HepG2 (cell line): ENCODE results near the gene ATE1. TPM values are rescaled to one million over a fixed set of nuclear protein-coding genes. Genes with fewer than 3 reads are reported as not detected.

Experiments used
- AGO2 ChIP-seq: fragments of 200-400 bp; formaldehyde crosslinking; optimal IDR thresholded peaks from 2 replicates; pipeline ENCODE3; 2017; ENCODE audit warnings: mild to moderate bottlenecking, low read depth, low read length, moderate library complexity
- AHR ChIP-seq: IDR thresholded peaks from 2 replicates; pipeline ENCODE4 v1.6.1; 2018; ENCODE audit warnings: missing genetic modification reagents, missing compliant biosample characterization
- CBX2 ChIP-seq, 2 experiments: fragments of 200-600 bp in 1 of 2; sonication (generic); formaldehyde crosslinking in 1 of 2; IDR thresholded peaks; 2 replicates each; pipeline versions ENCODE4 v1.7.0 to v1.8.1; 2018 to 2022; ENCODE audit warnings: low read depth in 2 of 2, low read length in 1 of 2, mild to moderate bottlenecking in 1 of 2, missing genetic modification reagents in 1 of 2
- MED1 ChIP-seq: sonication (generic); formaldehyde crosslinking; IDR thresholded peaks from 2 replicates; pipeline ENCODE4 v1.4.0; 2020; ENCODE audit warnings: missing genetic modification reagents
- NRL ChIP-seq: sonication (generic); formaldehyde crosslinking; IDR thresholded peaks from 2 replicates; pipeline ENCODE4 v1.5.0; 2020; ENCODE audit warnings: missing genetic modification reagents, mild to moderate bottlenecking, moderate library complexity, borderline replicate concordance
- PCBP2 ChIP-seq: fragments of 200-400 bp; formaldehyde crosslinking; optimal IDR thresholded peaks from 2 replicates; pipeline ENCODE3; 2018; ENCODE audit warnings: low read length, low read depth; ENCODE audit not compliant: poor library complexity, severe bottlenecking
- PHF21A ChIP-seq: sonication (generic); formaldehyde crosslinking; IDR thresholded peaks from 2 replicates; pipeline ENCODE4 v1.5.0; 2020; ENCODE audit warnings: mild to moderate bottlenecking, missing genetic modification reagents
- POLR2A ChIP-seq, 2 experiments: IDR thresholded peaks; 2 replicates each; pipeline ENCODE4 v1.6.1; 2011; ENCODE audit warnings: low read depth in 2 of 2, low read length in 2 of 2, mild to moderate bottlenecking in 1 of 2, moderate library complexity in 1 of 2; ENCODE audit not compliant: insufficient read depth in 1 of 2
- SAP130 ChIP-seq: IDR thresholded peaks from 2 replicates; pipeline ENCODE4 v1.6.1; 2016; ENCODE audit warnings: low read depth
- TEAD2 ChIP-seq: sonication (generic); formaldehyde crosslinking; IDR thresholded peaks from 2 replicates; pipeline ENCODE4 v1.9.0; 2021; ENCODE audit warnings: missing genetic modification reagents
- TEF ChIP-seq: sonication (generic); formaldehyde crosslinking; IDR thresholded peaks from 2 replicates; pipeline ENCODE4 v1.5.0; 2020; ENCODE audit warnings: missing genetic modification reagents
- THAP8 ChIP-seq: sonication (generic); formaldehyde crosslinking; IDR thresholded peaks from 2 replicates; pipeline ENCODE4 v1.5.1; 2020; ENCODE audit warnings: missing genetic modification reagents, mild to moderate bottlenecking, borderline replicate concordance
- TSC22D2 ChIP-seq: sonication (generic); formaldehyde crosslinking; IDR thresholded peaks from 2 replicates; pipeline ENCODE4 v1.5.1; 2020; ENCODE audit warnings: missing genetic modification reagents, mild to moderate bottlenecking, borderline replicate concordance
- WIZ ChIP-seq: sonication (generic); formaldehyde crosslinking; IDR thresholded peaks from 2 replicates; pipeline ENCODE4 v1.5.1; 2020; ENCODE audit warnings: mild to moderate bottlenecking, missing genetic modification reagents
- ZBTB8A ChIP-seq: sonication (generic); formaldehyde crosslinking; IDR thresholded peaks from 2 replicates; pipeline ENCODE4 v1.4.0; 2020; ENCODE audit warnings: mild to moderate bottlenecking, low read depth, missing genetic modification reagents, borderline replicate concordance
- ZMAT3 ChIP-seq: sonication (generic); formaldehyde crosslinking; conservative IDR thresholded peaks from 2 replicates; pipeline ENCODE4 v1.7.0; 2021; ENCODE audit warnings: missing genetic modification reagents
- ZNF20 ChIP-seq: sonication (generic); formaldehyde crosslinking; IDR thresholded peaks from 2 replicates; pipeline ENCODE4 v1.4.0; 2020; ENCODE audit warnings: mild to moderate bottlenecking, moderate library complexity, missing genetic modification reagents
- ZNF337 ChIP-seq: sonication (generic); formaldehyde crosslinking; IDR thresholded peaks from 2 replicates; pipeline ENCODE4 v1.5.1; 2020; ENCODE audit warnings: missing genetic modification reagents, low read depth, mild to moderate bottlenecking, borderline replicate concordance
- ZNF549 ChIP-seq: sonication (generic); formaldehyde crosslinking; IDR thresholded peaks from 2 replicates; pipeline ENCODE4 v1.5.0; 2020; ENCODE audit warnings: missing genetic modification reagents
- ZNF775 ChIP-seq: sonication (generic); formaldehyde crosslinking; IDR thresholded peaks from 2 replicates; pipeline ENCODE4 v1.4.0; 2020; ENCODE audit warnings: missing genetic modification reagents, mild to moderate bottlenecking, moderate library complexity, borderline replicate concordance
- polyA plus RNA-seq, 8 experiments: library from polyadenylated mRNA; depleted of rRNA in 3 of 8; stranded (reverse) in 7 of 8; unstranded in 1 of 8; fragments of >200 nt; fragmentation: Illumina TruSeq in 4 of 8; extraction: Trizol in 4 of 8; gene quantifications; 2 replicates each; pipeline versions ENCODE4 v1.2.1 to v1.2.3, GENCODE V29; 2011 to 2016; ENCODE audit warnings: low read depth in 4 of 8, missing spikeins in 1 of 8, mixed read lengths in 1 of 8; ENCODE audit not compliant: insufficient read depth in 1 of 8
- total RNA-seq, 5 experiments: library from RNA; depleted of rRNA; stranded (reverse); fragments of >200 nt; fragmentation: Illumina TruSeq; extraction: Trizol; gene quantifications; 2 replicates each; pipeline ENCODE4 v1.2.3, GENCODE V29; 2016; ENCODE audit warnings: low read depth in 1 of 5

ATE1 gene
- total and polyA plus RNA-seq, 2 of the 13 experiments (the other 11 are each of a cell fraction or from before 2014, with no cell fraction given) = 17.5 to 42.2 TPM

GRCh38 chr10:121927318-121927840 lies 452 bp downstream of the ATE1 start (continued):
- TF ChIP-seq ZNF549 (CRISPR knock-in tag) = 0 out of 2 replicates have a peak, but pooled peaks have one; percentile 34
- no peak for TF ChIP-seq TSC22D2
- TF ChIP-seq PHF21A = peak; percentile 17; the same call in 1 of the 2 replicates
- TF ChIP-seq ZNF20 (CRISPR knock-in tag) = 0 out of 2 replicates have a peak, but pooled peaks have one; percentile 25
- TF ChIP-seq ZMAT3 (CRISPR knock-in tag) = peak; percentile 29
- TF ChIP-seq AHR = 0 out of 2 replicates have a peak, but pooled peaks have one; percentile 54
- TF ChIP-seq THAP8 (CRISPR knock-in tag) = no peak
- TF ChIP-seq TEAD2 (CRISPR knock-in tag) = no peak
- TF ChIP-seq WIZ (CRISPR knock-in tag) = no peak
- peak; percentile 47 to 75; a peak in 3 of 4 replicates for TF ChIP-seq POLR2A (IDR thresholded peaks at IDR 0.05; ENCODE audit: insufficient read depth in 1 of 2, low read depth in 2 of 2, low read length in 2 of 2)
- TF ChIP-seq NRL (CRISPR knock-in tag) = 0 out of 2 replicates have a peak, but pooled peaks have one; percentile 38
- TF ChIP-seq ZNF337 (CRISPR knock-in tag) = no peak
- 0 out of 2 replicates have a peak, but pooled peaks have one; percentile 26 for TF ChIP-seq ZNF775 (CRISPR knock-in tag)
- TF ChIP-seq AGO2 = no peak
- no peak for TF ChIP-seq MED1 (CRISPR knock-in tag)
- TF ChIP-seq SAP130 (CRISPR knock-in tag) = peak; percentile 10
- TF ChIP-seq PCBP2 = no peak
- TF ChIP-seq TEF (CRISPR knock-in tag) = peak; percentile 20; the same call in 1 of the 2 replicates
- TF ChIP-seq CBX2 (IDR thresholded peaks at IDR 0.05; ENCODE audit: low read depth, low read length) = no peak
- no peak for TF ChIP-seq CBX2 (CRISPR knock-in tag; IDR thresholded peaks at IDR 0.05; ENCODE audit: low read depth)
- TF ChIP-seq ZBTB8A (CRISPR knock-in tag) = peak; percentile 20; the same call in 1 of the 2 replicates
